Measurements from ENCODE around the gene DDX50. TPM values are rescaled to one million over a fixed set of nuclear protein-coding genes. Genes with fewer than 3 reads are reported as not detected.

DDX50 gene
- total RNA-seq, 1 donor from 2014 or later, result 31.6 TPM

- Mint-ChIP-seq H3K9me3 (ENCODE audit: unreplicated experiment) (no peaks in the 10 kb centered on the region), H3K27ac (ENCODE audit: unreplicated experiment) (no peak overlapping the region), H3K4me1 (ENCODE audit: low read depth, unreplicated experiment) (peaks cover 3% of the 10 kb centered on the region)
Measured at GRCh38 chr10:68982389-68982788, 81.3 kb downstream of the DDX50 start.

GRCh38 chr10:68987611-68988010 is 86.5 kb downstream of the DDX50 start:
- H3K27ac Mint-ChIP-seq (ENCODE audit: unreplicated experiment), result no peak overlapping the region
- peaks cover 12% of the 10 kb centered on the region for H3K4me1 Mint-ChIP-seq (ENCODE audit: low read depth, unreplicated experiment)

More at GRCh38 chr10:68982389-68982788, 81.3 kb downstream of the DDX50 start:
- no peak overlapping the region for H3K4me3 Mint-ChIP-seq (ENCODE audit: unreplicated experiment)
- H3K36me3 Mint-ChIP-seq (ENCODE audit: unreplicated experiment), result no peaks in the 10 kb centered on the region
- no peaks in the 10 kb centered on the region for H3K27me3 Mint-ChIP-seq (ENCODE audit: unreplicated experiment)
- TF ChIP-seq CTCF (IDR thresholded peaks at IDR 0.05; ENCODE audit: partially characterized antibody, unreplicated experiment), result no peak
- no peak for DNase-seq

GRCh38 chr10:68988530-68989316 is 87.6 kb downstream of the DDX50 start, which contains the start of gene KIFBP:
Gene KIFBP (plus strand): TSS chr10:68988803. CDS start chr10:68988833, 30 bp downstream.
- H3K4me3 Mint-ChIP-seq (ENCODE audit: unreplicated experiment), result peak within 1 kb of the TSS; percentile 94
- peak within 1 kb of the TSS; percentile 93 for H3K27ac Mint-ChIP-seq (ENCODE audit: unreplicated experiment)
- peaks cover 19% of the 10 kb centered on the region for H3K4me1 Mint-ChIP-seq (ENCODE audit: low read depth, unreplicated experiment)
- peaks cover 4% of the 10 kb centered on the region for H3K9me3 Mint-ChIP-seq (ENCODE audit: unreplicated experiment)
- DNase-seq, result peak; percentile 87
- H3K27me3 Mint-ChIP-seq (ENCODE audit: unreplicated experiment), result peaks cover 5% of the 10 kb centered on the region
- H3K36me3 Mint-ChIP-seq (ENCODE audit: unreplicated experiment), result no peaks in the 10 kb centered on the region
- TF ChIP-seq CTCF (IDR thresholded peaks at IDR 0.05; ENCODE audit: partially characterized antibody, unreplicated experiment), result peak; percentile 19

More at GRCh38 chr10:68987611-68988010, 86.5 kb downstream of the DDX50 start:
- no peak for TF ChIP-seq CTCF (IDR thresholded peaks at IDR 0.05; ENCODE audit: partially characterized antibody, unreplicated experiment)
- peak overlapping the region; percentile 94 for H3K4me3 Mint-ChIP-seq (ENCODE audit: unreplicated experiment)
- H3K9me3 Mint-ChIP-seq (ENCODE audit: unreplicated experiment), result peaks cover 4% of the 10 kb centered on the region
- H3K27me3 Mint-ChIP-seq (ENCODE audit: unreplicated experiment), result peaks cover 5% of the 10 kb centered on the region
- no peaks in the 10 kb centered on the region for H3K36me3 Mint-ChIP-seq (ENCODE audit: unreplicated experiment)
- no peak for DNase-seq

- no peak for TF ChIP-seq CTCF (IDR thresholded peaks at IDR 0.05; ENCODE audit: partially characterized antibody, unreplicated experiment)
- Mint-ChIP-seq H3K4me1 (ENCODE audit: low read depth, unreplicated experiment) (peaks cover 19% of the 10 kb centered on the region), H3K9me3 (ENCODE audit: unreplicated experiment) (peaks cover 4% of the 10 kb centered on the region), H3K4me3 (ENCODE audit: unreplicated experiment) (peak overlapping the region; percentile 94), H3K27ac (ENCODE audit: unreplicated experiment) (peak overlapping the region; percentile 86), H3K36me3 (ENCODE audit: unreplicated experiment) (no peaks in the 10 kb centered on the region), H3K27me3 (ENCODE audit: unreplicated experiment) (peaks cover 5% of the 10 kb centered on the region)
- no peak for DNase-seq
Measured at GRCh38 chr10:68989317-68989990, 88.3 kb downstream of the DDX50 start.

Measured in glutamatergic neuron (in vitro differentiated cells).